Activated CD4-positive, alpha-beta T cell treated with anti-CD3 and anti-CD28 coated beads for 24 hours (primary cell): ENCODE data around the gene FUT3.

Source experiments
- DNase-seq, 2 donors: peaks; one replicate each; pipeline ENCODE4 v3.0.0-alpha.2; 2020; ENCODE audit warnings: low read depth in 2 of 2

Gene FUT3

DNA sequence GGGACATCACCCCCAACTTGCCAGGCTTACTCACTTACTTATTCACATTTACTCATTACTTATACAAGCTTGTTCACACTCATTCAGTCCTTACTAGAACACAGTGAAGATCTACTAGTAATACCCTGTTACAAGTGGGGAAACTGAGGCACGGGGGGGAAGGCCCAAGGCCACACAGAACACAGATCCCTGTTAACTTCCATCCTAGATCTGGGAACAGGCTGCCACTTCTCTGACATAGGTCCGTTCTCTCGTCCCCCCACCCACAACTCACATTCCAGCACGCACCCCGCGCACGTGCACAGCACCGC, 47.9 kb downstream of the FUT3 start:
- no peak for DNase-seq

DNA sequence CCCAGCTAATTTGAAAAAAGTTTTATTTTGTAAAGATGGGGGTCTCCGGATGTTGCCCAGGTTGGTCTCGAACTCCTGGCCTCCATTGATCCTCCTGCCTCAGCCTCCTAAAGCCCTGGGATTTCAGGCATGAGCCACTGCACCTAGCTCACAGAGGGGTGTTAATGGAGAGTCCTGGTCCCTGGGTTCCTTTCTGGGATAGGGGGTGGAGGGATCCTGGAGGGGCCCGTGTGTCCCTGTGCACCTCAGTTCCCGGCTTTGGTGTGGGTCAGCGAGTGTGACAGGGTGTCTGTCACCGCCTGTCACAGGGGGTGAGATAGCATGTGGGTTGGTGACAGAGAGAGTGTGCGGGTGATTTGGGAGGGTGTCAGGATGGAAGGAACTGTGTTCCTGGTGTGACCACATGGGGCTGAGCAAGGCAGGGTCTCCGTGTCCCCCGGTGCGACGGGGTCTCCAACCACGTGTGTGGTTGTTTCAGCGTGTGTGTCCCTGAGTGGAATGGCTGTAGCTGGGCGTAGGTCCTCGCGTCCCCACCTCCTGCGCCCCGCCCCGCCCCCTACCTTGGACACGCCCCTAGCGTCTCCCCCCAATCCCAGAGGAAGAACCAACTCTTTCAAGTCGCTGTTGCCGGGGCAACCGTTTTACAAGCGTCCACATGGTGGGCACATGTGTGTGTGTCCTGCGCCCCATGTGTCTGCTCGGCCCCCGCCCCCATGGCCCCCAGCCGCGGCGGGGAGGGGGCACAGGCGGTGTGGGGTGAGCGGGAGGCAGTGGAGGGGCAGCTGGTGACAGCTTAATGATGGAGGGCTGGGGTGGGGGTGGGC, 49.2 kb downstream of the FUT3 start:
- DNase-seq = no peak

DNA sequence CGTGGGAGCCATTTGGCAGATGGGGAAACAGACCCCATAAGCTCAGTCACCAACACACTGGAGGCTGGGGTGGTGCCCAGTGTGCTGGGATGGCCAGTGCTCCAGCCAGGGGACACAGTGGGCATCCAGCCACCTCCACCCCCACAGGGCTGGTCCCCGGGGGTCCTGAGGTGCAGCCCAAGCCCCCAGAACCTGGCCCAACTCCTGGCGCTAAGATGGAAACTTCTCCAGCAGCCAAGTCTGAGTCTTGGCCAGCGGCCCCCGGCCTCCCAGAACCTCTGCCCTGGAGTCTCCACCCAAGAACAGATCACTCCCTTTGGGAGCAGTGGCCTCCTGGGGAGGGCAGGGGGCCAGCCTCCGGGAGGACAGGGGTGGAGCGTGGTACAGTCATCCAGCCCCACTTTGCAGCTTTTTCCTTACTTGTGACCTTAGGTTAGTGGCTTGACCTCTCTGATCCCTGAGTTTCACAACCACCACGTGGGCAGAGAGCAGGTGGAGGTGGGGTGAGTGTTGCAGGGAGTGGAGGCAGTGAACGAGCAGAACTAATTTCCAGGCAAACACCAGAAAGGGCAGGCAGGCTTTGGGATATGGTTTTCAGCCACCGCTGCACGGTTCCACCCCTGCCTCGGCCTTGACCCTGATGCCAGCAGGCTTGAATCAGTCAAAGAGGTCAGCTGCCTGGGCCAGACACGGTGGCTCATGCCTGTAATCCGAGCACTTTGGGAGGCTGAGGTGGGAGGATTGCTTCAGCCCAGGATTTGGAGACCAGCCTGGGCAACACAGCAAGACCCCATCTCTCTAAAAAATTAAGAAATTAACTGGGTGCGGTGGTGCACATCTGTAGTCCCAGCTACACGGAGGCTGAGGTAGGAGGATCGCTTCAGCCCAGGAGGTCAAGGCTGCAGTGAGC, 50.6 kb downstream of the FUT3 start:
- DNase-seq = no peak

DNA sequence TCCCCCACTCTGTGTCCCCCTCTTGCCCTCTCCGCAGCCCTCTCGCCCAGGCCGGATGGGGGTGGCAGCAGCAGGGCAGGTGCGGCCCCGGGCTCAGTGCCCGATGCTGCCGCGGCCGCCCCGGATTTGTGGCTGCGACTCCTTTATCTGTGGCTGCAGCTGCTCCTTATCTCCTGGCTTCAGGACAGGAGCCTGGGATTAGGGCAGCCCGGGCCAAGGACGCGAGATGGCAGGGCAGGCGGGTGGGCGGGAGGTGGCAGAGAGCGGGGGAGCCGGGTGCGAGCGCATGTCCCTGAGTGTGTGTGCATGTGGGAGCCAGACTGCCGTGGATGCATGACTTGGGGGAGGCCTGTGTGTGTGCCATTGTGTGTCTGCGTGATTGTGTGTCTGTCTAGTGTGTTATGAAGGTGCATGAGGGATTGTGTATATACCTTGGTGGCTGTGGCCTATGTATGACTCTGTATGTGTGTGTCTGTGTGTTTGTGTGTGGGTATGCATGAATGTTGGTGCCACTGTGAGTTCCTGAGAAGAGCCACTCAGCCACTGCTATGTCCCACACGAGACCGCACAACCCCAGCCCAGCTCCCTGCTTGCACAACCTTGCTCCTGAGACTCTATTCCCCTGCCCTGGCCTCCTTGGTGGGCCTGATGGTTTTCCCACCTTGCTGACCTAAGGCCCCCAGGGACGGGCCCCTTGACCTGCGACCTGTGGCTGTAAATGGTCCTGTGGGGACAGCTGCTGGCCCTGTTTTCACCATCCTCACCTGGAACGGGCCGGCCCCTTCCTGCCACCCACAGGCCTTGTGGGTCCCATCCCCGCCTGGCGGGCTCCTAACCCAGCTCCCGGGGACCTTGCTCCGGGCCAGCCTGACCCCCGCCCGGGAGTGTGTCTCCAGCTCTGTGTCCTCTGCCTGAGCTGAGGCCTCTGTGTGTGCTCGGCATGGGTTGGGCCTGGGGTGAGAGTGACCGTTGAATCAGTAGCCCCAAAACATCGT, 51.7 kb downstream of the FUT3 start:
- DNase-seq = no peak

DNA sequence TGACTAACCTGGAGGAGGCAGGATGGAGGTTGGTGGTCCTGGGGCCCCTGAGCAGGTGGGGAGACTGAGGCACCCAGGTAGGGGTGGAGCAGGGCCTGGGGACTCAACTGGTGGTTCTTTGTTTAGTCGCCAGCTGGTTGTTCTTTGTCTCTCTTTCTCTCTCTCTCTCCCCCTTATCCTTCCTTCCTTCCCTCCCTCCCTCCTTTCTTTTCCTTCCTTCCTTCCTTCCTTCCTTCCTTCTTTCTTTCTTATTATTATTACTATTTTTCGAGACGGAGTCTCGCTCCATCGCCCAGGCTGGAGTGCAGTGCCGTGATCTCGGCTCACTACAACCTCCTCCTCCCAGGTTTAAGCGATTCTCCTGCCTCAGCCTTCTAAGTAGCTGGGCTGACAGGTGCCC, 53.0 kb downstream of the FUT3 start:
- no peak for DNase-seq

DNA sequence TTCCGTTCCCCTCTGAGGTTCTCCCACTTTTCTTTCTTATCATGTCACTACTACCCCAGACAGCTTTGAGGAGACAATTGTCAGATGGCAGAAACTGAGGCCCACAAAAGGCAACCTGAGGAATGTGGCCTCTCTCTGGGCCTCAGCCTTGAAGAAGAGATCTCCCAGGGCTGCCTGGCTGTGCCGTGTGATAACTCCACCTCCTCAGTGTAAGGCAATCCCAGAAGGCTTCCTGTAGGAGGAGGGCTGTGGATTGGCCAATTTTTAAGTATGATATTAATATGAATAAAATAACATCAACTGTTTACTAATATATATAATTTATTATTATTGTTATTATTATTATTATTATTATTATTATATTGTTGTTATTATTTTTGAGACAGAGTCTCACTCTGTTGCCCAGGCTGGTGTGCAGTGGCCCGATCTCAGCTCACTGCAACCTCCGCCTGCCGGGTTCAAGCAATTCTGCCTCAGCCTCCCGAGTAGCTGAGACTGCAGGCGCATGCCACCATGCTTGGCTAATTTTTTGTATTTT, 55.8 kb downstream of the FUT3 start:
- no peak for DNase-seq

DNA sequence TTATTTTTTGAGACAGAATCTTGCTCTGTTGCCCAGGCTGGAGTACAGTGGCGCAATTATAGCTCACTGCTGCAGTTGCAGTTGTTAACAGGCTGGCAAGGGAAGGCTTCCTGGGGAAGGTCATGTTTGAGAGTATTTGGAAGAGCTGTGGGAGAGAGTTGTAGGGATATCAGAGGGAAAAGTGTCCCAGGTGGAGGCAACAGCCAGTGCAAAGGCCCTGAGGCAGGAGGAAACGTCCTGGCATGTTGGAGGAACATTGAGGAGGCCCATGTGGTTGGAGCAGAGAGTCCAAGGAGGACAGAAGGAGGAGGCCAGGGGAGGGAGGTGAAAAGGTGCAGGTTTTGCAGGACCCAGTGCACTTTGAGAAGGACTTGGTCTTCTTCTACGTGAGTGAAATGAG, 58.1 kb downstream of the FUT3 start:
- DNase-seq = no peak
